ENCODE data around the gene SUSD1. TPM values are rescaled to one million over a fixed set of nuclear protein-coding genes. Genes with fewer than 3 reads are reported as not detected.
A peak's percentile ranks its signal among the peaks of the same experiment; 100 is the strongest.

Gene SUSD1
- total RNA-seq, 6 donors from 2014 or later = 15.5 to 29.5 (median 20.4) TPM

GRCh38 chr9:112176524-112176923, 1.4 kb upstream of the SUSD1 start:
- H3K4me3 ChIP-seq = no peak overlapping the region
- DNase-seq (no peak), ATAC-seq (ENCODE audit: low FRiP score in 2 of 2) (no peak)
- H3K36me3 ChIP-seq = no peaks in the 10 kb centered on the region
- no peaks in the 10 kb centered on the region for H3K27me3 ChIP-seq
- TF ChIP-seq POLR2A (IDR thresholded peaks at IDR 0.05) = peak in 1 of 4 donors; percentile 1
- TF ChIP-seq CTCF (IDR thresholded peaks at IDR 0.05) = no peak
- no peak for TF ChIP-seq EP300 (IDR thresholded peaks at IDR 0.05)
- peaks cover 17 to 43% (median 25%) of the 10 kb centered on the region in 4 donors for H3K4me1 ChIP-seq
- H3K27ac ChIP-seq = no peak overlapping the region
- WGBS, 2 donors = 51 to 57% methylated on average over 5 of the region's 5 CpGs
- H3K9me3 ChIP-seq = no peaks in the 10 kb centered on the region

DNA sequence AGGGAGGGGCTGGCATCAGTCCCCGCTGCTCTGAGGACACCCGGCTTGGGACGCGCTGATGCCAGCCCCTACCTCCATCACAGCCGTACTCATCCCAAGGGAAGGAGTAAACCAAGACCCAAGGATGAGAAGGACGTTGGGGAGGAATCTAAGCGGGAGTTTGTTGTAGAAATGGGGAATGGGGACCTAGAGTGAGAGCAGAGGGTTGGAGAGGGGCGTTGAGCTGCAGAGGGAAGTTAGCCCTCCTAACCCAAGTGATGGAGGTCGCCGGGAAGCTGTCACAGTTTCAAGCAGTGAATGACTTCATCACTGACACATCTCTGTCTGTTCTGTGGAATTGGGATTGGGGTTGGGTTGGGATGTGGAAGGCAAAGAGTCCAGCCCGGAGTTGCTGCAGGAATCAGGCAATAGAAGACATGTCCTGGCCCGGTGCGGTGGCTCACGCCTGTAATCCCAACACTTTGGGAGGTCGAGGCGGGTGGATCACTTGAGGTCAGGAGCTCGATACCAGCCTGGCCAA, 759 bp upstream of the SUSD1 start:
- DNase-seq (no peak), ATAC-seq (ENCODE audit: low FRiP score in 2 of 2) (no peak)
- Histone ChIP-seq H3K27me3 (no peaks in the 10 kb centered on the region), H3K36me3 (no peaks in the 10 kb centered on the region), H3K4me1 (peaks cover 17 to 39% (median 22%) of the 10 kb centered on the region in 4 donors), H3K4me3 (peak overlapping the region; percentile 25 to 87 (median 81)), H3K27ac (peak overlapping the region in 2 of 4 donors; percentile 78 to 92), H3K9me3 (no peaks in the 10 kb centered on the region)
- TF ChIP-seq POLR2A (IDR thresholded peaks at IDR 0.05) (peak in 1 of 4 donors; percentile 5), POLR2AphosphoS5 (IDR thresholded peaks at IDR 0.05) (no peak)
- 72 to 87% methylated on average over 17 of the region's 17 CpGs for WGBS, 2 donors

DNA sequence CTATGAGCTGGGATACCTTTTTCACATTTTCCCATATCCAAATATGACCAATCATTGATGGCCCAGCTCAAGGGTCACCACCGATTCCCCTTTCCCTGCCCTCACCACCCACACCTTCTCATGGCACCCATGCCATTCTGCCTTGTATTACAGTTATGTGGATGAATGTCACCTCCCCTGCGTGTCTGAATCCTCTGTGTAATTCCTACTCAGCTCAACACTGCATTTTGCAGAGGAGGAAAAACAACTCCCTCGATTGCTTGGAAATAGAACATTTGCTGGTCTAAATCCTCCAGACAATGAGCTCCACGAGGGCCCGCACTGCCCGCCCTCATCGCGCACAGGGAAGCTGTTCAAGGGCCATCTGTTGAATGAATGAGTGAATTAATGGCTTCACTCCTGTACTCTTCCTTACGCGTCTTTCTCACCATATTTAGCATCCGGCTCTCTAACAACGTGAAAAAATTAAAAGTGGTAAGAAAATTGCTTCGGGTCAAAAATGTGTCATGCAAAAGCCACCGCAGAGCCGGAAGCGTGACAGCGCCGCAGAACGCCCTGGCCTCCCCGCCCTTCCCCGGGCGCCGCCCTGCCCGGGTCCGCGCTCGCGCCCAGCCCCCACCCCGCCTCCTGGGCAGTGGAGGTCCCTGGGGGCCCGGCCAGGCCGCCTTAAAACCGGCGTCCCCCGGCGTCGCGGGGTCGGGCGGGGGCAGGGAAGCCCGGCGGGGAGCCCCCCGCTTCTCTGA, 704 bp downstream of the SUSD1 start:
- TF ChIP-seq EP300 (IDR thresholded peaks at IDR 0.05) = no peak
- no peak for TF ChIP-seq CTCF (IDR thresholded peaks at IDR 0.05)
- TF ChIP-seq POLR2AphosphoS5 (IDR thresholded peaks at IDR 0.05) = no peak
- TF ChIP-seq POLR2A (IDR thresholded peaks at IDR 0.05) = no peak
- no peaks in the 10 kb centered on the region for H3K27me3 ChIP-seq
- peak overlapping the region; percentile 73 to 92 (median 82) for H3K27ac ChIP-seq
- H3K4me1 ChIP-seq = peaks cover 16 to 37% (median 23%) of the 10 kb centered on the region in 4 donors
- 6 to 7% methylated on average over 22 to 28 of the region's 42 CpGs for WGBS, 2 donors
- no peaks in the 10 kb centered on the region for H3K9me3 ChIP-seq
- no peaks in the 10 kb centered on the region for H3K36me3 ChIP-seq
- ATAC-seq (ENCODE audit: low FRiP score in 2 of 2) (peak; percentile 85 to 90), DNase-seq (peak; percentile 79 to 95)
- peak overlapping the region; percentile 14 to 87 (median 81) for H3K4me3 ChIP-seq

GRCh38 chr9:112173489-112174221, 1.4 kb downstream of the SUSD1 start:
- peaks cover 16 to 37% (median 23%) of the 10 kb centered on the region in 4 donors for H3K4me1 ChIP-seq
- no peaks in the 10 kb centered on the region for H3K27me3 ChIP-seq
- peak overlapping the region in 1 of 4 donors; percentile 92 for H3K27ac ChIP-seq
- WGBS, 2 donors = 91% methylated on average over 14 to 17 of the region's 18 CpGs
- DNase-seq = peak in 1 of 2 donors; percentile 11
- H3K36me3 ChIP-seq = no peaks in the 10 kb centered on the region
- H3K9me3 ChIP-seq = no peaks in the 10 kb centered on the region
- TF ChIP-seq CTCF (IDR thresholded peaks at IDR 0.05) (no peak), EP300 (IDR thresholded peaks at IDR 0.05) (no peak), POLR2AphosphoS5 (IDR thresholded peaks at IDR 0.05) (no peak), POLR2A (IDR thresholded peaks at IDR 0.05) (no peak)
- H3K4me3 ChIP-seq = peak overlapping the region in 2 of 4 donors; percentile 79 to 83
- no peak for ATAC-seq (ENCODE audit: low FRiP score in 2 of 2)

GRCh38 chr9:112170968-112171367, 4.1 kb downstream of the SUSD1 start:
- peaks cover 16 to 42% (median 26%) of the 10 kb centered on the region in 4 donors for H3K4me1 ChIP-seq
- no peaks in the 10 kb centered on the region for H3K27me3 ChIP-seq
- peak overlapping the region in 2 of 4 donors; percentile 8 to 54 for H3K27ac ChIP-seq
- DNase-seq = no peak
- 88 to 92% methylated on average over 5 of the region's 5 CpGs for WGBS, 2 donors
- H3K36me3 ChIP-seq = no peaks in the 10 kb centered on the region
- H3K9me3 ChIP-seq = no peaks in the 10 kb centered on the region
- no peak overlapping the region for H3K4me3 ChIP-seq
- TF ChIP-seq POLR2A (IDR thresholded peaks at IDR 0.05) = no peak
- TF ChIP-seq CTCF (IDR thresholded peaks at IDR 0.05) = no peak
- TF ChIP-seq POLR2AphosphoS5 (IDR thresholded peaks at IDR 0.05) = no peak
- no peak for TF ChIP-seq EP300 (IDR thresholded peaks at IDR 0.05)
- no peak for ATAC-seq (ENCODE audit: low FRiP score in 2 of 2)

Measured in upper lobe of left lung (tissue), 6 donors.